Neutrophil (primary cell): ENCODE data around the gene EHHADH.

Experiments used
- H3K27ac ChIP-seq: fragments of 200-600 bp; sonication (generic); 2 replicates; pipeline ENCODE4 v1.5.1; 2016; ENCODE audit warnings: mild to moderate bottlenecking, moderate library complexity
- H3K27me3 ChIP-seq: fragments of 200-600 bp; sonication (generic); 2 replicates; pipeline ENCODE4 v1.6.0; 2016; ENCODE audit warnings: mild to moderate bottlenecking
- H3K36me3 ChIP-seq: fragments of 200-600 bp; sonication (generic); 2 replicates; pipeline ENCODE4 v1.5.1; 2017
- H3K4me1 ChIP-seq, 2 experiments: fragments of 200-600 bp in 1 of 2; sonication (generic) in 1 of 2; 1 replicate in 1 of 2; 2 replicates in 1 of 2; pipeline versions ENCODE4 v1.5.1 to v1.6.1; 2013 to 2016; ENCODE audit warnings: low read depth in 1 of 2, low read length in 1 of 2, mild to moderate bottlenecking in 1 of 2, moderate library complexity in 1 of 2; ENCODE audit not compliant: control insufficient read depth in 1 of 2, insufficient read depth in 1 of 2
- H3K4me3 ChIP-seq, 2 experiments: fragments of 200-600 bp in 1 of 2; sonication (generic) in 1 of 2; 1 replicate in 1 of 2; 2 replicates in 1 of 2; pipeline ENCODE4 v1.5.1; 2013 to 2016; ENCODE audit warnings: low read depth in 1 of 2, low read length in 1 of 2, mild to moderate bottlenecking in 1 of 2, moderate library complexity in 1 of 2
- H3K9me3 ChIP-seq: fragments of 200-600 bp; sonication (generic); 2 replicates; pipeline ENCODE4 v1.5.1; 2016
- TF ChIP-seq, protein P1 (sequence below): fragments of 200-600 bp; sonication (generic); IDR thresholded peaks from 2 replicates; pipeline ENCODE4 v1.5.1; 2016; ENCODE audit warnings: antibody characterized with exemption

Gene EHHADH

DNA sequence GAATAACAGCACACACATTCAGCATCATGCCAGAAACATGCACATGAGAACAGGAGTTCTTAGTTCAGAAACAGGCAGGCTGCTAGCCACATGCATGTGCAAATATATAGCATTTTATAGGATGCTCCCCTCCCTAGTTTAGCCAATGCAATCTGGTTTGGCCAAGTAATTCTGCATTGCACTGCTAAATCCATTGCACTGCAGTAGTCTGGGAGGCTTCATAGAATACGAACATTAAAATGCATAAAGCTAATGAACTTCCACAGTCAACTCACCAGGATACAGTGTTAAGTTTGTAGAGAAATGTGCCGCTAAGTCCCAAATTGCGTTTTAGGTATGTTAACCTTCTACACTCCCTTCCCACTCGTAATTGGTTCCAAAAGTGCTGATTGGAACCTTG, 41.8 kb downstream of the EHHADH start:
- H3K27ac ChIP-seq: no peak overlapping the region
- H3K4me1 ChIP-seq: no peaks in the 10 kb centered on the region
- no peaks in the 10 kb centered on the region for H3K36me3 ChIP-seq
- H3K27me3 ChIP-seq: no peaks in the 10 kb centered on the region
- no peak overlapping the region for H3K4me3 ChIP-seq
- TF ChIP-seq, protein P1, sequence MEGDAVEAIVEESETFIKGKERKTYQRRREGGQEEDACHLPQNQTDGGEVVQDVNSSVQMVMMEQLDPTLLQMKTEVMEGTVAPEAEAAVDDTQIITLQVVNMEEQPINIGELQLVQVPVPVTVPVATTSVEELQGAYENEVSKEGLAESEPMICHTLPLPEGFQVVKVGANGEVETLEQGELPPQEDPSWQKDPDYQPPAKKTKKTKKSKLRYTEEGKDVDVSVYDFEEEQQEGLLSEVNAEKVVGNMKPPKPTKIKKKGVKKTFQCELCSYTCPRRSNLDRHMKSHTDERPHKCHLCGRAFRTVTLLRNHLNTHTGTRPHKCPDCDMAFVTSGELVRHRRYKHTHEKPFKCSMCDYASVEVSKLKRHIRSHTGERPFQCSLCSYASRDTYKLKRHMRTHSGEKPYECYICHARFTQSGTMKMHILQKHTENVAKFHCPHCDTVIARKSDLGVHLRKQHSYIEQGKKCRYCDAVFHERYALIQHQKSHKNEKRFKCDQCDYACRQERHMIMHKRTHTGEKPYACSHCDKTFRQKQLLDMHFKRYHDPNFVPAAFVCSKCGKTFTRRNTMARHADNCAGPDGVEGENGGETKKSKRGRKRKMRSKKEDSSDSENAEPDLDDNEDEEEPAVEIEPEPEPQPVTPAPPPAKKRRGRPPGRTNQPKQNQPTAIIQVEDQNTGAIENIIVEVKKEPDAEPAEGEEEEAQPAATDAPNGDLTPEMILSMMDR: no peak
- H3K9me3 ChIP-seq: no peaks in the 10 kb centered on the region

DNA sequence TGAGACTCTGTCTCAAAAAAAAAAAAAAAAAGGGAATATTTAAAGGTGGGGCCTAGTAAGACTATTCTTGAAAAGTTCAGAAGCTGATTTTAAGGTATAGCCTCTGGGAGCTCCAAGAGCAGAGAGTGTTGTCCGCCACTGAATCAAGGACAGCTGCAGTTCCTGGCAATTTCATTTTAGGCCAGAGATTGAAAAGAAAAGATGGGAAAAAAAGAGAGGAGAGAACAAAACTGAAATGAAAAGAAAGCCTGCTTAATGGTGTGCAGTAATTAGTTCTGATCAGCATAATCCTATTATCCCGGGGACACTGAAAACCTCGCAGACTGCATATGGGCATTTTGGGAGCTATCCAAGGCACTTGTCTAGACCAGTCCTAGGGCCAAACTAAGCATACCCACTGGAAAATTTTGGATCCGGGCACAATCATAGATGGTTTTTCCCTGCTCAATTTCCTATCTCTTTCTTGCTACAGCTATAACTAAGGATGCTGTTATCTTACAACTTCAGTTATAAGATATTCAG, 43.2 kb downstream of the EHHADH start:
- TF ChIP-seq, protein P1: no peak
- H3K9me3 ChIP-seq: no peaks in the 10 kb centered on the region
- H3K27me3 ChIP-seq: no peaks in the 10 kb centered on the region
- no peak overlapping the region for H3K27ac ChIP-seq
- H3K4me3 ChIP-seq: no peak overlapping the region
- no peaks in the 10 kb centered on the region for H3K4me1 ChIP-seq
- H3K36me3 ChIP-seq: no peaks in the 10 kb centered on the region

DNA sequence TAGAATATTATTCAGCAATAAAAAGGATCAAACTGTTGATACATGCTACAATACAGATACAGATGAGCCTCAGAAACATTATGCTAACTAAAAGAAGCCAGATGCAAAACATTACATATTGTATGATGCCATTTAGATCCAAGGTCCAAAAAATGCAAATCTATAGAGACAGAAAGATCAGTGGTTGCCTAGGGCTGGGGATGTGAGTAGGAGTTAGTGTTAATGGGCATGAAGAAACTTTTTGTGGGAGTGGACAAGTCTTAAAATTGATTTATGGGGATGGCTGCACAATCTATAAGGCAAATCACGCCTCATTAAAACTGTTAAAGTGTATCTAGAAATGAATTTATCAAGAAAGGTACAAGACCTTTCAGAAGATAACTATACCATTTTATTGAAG, 45.0 kb downstream of the EHHADH start:
- Histone ChIP-seq H3K4me3 (no peak overlapping the region), H3K36me3 (no peaks in the 10 kb centered on the region), H3K27ac (no peak overlapping the region), H3K9me3 (no peaks in the 10 kb centered on the region), H3K4me1 (no peaks in the 10 kb centered on the region), H3K27me3 (no peaks in the 10 kb centered on the region)
- TF ChIP-seq, protein P1: no peak

DNA sequence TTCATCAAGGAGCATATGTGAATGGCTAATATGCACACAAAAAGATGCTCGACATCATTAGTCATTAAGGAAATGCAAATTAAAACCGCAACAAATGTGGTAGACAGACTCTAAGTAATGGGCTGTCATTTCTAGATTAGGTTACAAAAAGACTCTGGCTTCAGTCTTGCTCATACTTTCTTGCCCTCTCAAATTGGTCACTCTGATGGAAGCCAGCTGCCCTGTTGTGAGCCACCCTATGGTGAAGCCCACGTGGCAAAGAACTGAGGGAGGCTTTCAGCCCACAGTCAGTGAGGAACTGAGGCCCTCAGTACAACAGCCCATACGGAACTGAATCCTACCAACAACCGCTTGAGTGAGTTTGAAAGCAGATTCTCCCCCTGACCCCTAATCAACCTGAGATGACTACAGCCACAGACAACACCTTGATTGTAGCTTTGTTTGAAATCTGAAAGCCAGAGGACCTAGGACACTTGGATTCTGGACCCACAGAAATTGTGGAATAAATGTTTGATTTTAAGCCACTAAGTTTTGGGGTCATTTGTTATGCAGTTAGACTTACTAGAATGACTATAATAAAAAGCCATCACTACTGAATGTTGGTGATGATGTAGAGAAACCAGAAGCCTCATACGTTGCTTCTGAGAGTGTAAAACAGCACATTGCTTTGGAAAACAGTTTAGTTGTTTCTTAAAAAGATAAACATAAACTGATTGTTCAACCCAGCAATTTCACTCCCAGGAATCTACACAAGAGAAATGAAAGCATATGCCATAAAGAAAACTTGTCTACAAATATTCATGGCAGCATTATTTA, 45.7 kb downstream of the EHHADH start:
- TF ChIP-seq, protein P1: no peak

DNA sequence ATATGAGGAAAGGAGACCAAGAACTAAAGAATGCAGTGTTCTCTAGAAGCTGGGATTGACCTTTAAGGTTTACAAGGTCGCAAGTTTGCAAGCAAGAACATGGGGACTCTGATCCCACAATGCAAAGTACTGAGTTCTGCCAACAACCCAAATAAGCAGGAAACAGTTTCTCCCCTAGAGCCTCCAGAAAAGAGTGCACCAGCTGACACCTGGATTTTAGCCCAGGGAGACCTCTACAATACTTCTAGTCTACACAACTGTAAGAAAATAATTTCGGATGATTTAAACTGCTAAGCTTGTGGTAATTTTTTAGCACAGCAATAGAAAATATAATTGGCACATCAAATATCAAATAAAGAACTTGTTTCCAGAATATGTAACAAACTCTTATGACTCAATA, 46.4 kb downstream of the EHHADH start:
- Histone ChIP-seq H3K36me3 (no peaks in the 10 kb centered on the region), H3K4me3 (no peak overlapping the region), H3K9me3 (no peaks in the 10 kb centered on the region), H3K27me3 (no peaks in the 10 kb centered on the region), H3K4me1 (no peaks in the 10 kb centered on the region), H3K27ac (no peak overlapping the region)
- TF ChIP-seq, protein P1: no peak

More for the DNA sequence above, 45.7 kb downstream of the EHHADH start:
- no peaks in the 10 kb centered on the region for H3K4me1 ChIP-seq
- no peaks in the 10 kb centered on the region for H3K36me3 ChIP-seq
- no peaks in the 10 kb centered on the region for H3K27me3 ChIP-seq
- H3K4me3 ChIP-seq: no peak overlapping the region
- H3K27ac ChIP-seq: no peak overlapping the region
- H3K9me3 ChIP-seq: no peaks in the 10 kb centered on the region
